Stimulated activated naive B cell treated with anti-CD40 and anti-IgM and Interleukin-4, amounts not matched to agents 10 μg/mL and 1 μg/mL and 100 μg/mL, for 72 hours (primary cell): ENCODE results near the gene C17orf114.

Source experiments
- ATAC-seq, 2 donors: fragments of 150-1000 bp; cut with Tn5 transposase; replicated peaks; 2 replicates each; pipeline ENCODE4 v1.10.0; 2021; ENCODE audit warnings: moderate library complexity in 1 of 2
- DNase-seq: peaks from one replicate; pipeline ENCODE4 v3.0.0; 2021
- H3K27ac Mint-ChIP-seq: one replicate; pipeline ENCODE4 v1.8.0; 2022; ENCODE audit warnings: mild to moderate bottlenecking, mixed read lengths
- H3K27me3 Mint-ChIP-seq, 2 donors: one replicate each; pipeline ENCODE4 v1.8.0; 2022; ENCODE audit warnings: mixed read lengths in 2 of 2
- H3K36me3 Mint-ChIP-seq, 2 donors: one replicate each; pipeline ENCODE4 v1.8.0; 2022; ENCODE audit warnings: mixed read lengths in 2 of 2, mild to moderate bottlenecking in 1 of 2
- H3K4me1 Mint-ChIP-seq, 2 donors: one replicate each; pipeline ENCODE4 v1.8.0; 2022; ENCODE audit warnings: mixed read lengths in 2 of 2, mild to moderate bottlenecking in 1 of 2
- H3K4me3 Mint-ChIP-seq, 2 donors: one replicate each; pipeline ENCODE4 v1.8.0; 2022; ENCODE audit warnings: mild to moderate bottlenecking in 2 of 2, mixed read lengths in 2 of 2, moderate library complexity in 1 of 2
- H3K9me3 Mint-ChIP-seq, 2 donors: one replicate each; pipeline ENCODE4 v1.8.0; 2022; ENCODE audit warnings: mixed read lengths in 2 of 2, mild to moderate bottlenecking in 1 of 2

Gene C17orf114

GRCh38 chr17:4786516-4786915 lies 15.6 kb downstream of the C17orf114 start:
- DNase-seq (no peak), ATAC-seq (no peak)
- Mint-ChIP-seq H3K4me1 (peaks cover 21 to 46% of the 10 kb centered on the region in 2 donors), H3K9me3 (peaks cover 0 to 2% of the 10 kb centered on the region in 2 donors), H3K27me3 (peaks cover 48 to 70% of the 10 kb centered on the region in 2 donors), H3K4me3 (peak overlapping the region in 1 of 2 donors; percentile 44), H3K36me3 (peaks cover 0 to 2% of the 10 kb centered on the region in 2 donors), H3K27ac (no peak overlapping the region)

- Mint-ChIP-seq H3K9me3 (peaks cover 0 to 2% of the 10 kb centered on the region in 2 donors), H3K27ac (peak within 1 kb of the TSS; percentile 77), H3K4me1 (peaks cover 21 to 44% of the 10 kb centered on the region in 2 donors), H3K4me3 (peak within 1 kb of the TSS; percentile 41 to 70), H3K27me3 (peaks cover 48 to 70% of the 10 kb centered on the region in 2 donors), H3K36me3 (peaks cover 0 to 2% of the 10 kb centered on the region in 2 donors)
- DNase-seq (no peak), ATAC-seq (no peak)
These were observed 16.0 kb downstream of the C17orf114 start, which contains the start of gene VMO1 for GRCh38 chr17:4786106-4786511. VMO1 (minus strand) TSS chr17:4786364; CDS start chr17:4786352, 12 bp downstream.

GRCh38 chr17:4785311-4786105 lies 16.6 kb downstream of the C17orf114 start:
- peaks cover 0 to 2% of the 10 kb centered on the region in 2 donors for H3K9me3 Mint-ChIP-seq
- H3K27me3 Mint-ChIP-seq: peaks cover 53 to 74% of the 10 kb centered on the region in 2 donors
- H3K36me3 Mint-ChIP-seq: peaks cover 0 to 2% of the 10 kb centered on the region in 2 donors
- peak overlapping the region; percentile 41 to 70 for H3K4me3 Mint-ChIP-seq
- H3K4me1 Mint-ChIP-seq: peaks cover 18 to 38% of the 10 kb centered on the region in 2 donors
- peak overlapping the region; percentile 77 for H3K27ac Mint-ChIP-seq
- DNase-seq (no peak), ATAC-seq (no peak)

GRCh38 chr17:4782652-4783051 lies 19.5 kb downstream of the C17orf114 start:
- peaks cover 0 to 2% of the 10 kb centered on the region in 2 donors for H3K9me3 Mint-ChIP-seq
- DNase-seq: no peak
- peak overlapping the region; percentile 56 for H3K27ac Mint-ChIP-seq
- H3K27me3 Mint-ChIP-seq: peaks cover 51 to 66% of the 10 kb centered on the region in 2 donors
- peak overlapping the region in 1 of 2 donors; percentile 41 for H3K4me3 Mint-ChIP-seq
- no peak for ATAC-seq
- peaks cover 0 to 2% of the 10 kb centered on the region in 2 donors for H3K36me3 Mint-ChIP-seq
- H3K4me1 Mint-ChIP-seq: peaks cover 16 to 25% of the 10 kb centered on the region in 2 donors

DNA sequence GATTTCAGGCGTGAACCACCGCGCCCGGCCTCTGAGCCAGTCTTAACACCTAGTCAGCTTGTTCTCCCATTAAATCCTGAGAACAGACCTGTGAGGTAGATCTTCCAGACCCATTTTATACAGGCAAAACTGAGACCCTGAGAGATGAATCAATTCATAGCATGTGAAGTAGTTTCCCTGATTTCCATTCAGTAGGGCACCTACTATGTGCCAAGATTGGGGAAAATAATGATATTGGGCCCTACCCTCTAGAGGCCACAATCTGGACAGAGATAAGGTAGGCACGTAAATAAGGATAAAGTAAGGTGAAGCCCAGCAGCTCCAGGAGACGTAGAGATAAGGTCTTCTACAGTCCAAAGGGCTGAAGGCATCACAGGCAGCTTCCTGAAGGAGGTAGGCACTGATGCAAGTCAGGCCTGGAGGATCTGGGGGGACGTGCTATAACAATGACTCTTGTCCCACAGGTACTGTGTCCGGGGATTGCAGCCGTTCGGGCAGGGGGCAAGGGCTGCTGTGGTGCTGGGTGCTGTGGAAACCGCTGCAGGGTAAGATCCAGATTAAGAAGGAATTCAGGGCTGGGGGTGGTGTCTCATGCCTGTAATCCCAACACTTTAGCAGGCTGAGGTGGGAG lies 21.7 kb downstream of the C17orf114 start:
- DNase-seq (no peak), ATAC-seq (no peak)
- Mint-ChIP-seq H3K4me1 (peaks cover 4 to 6% of the 10 kb centered on the region in 2 donors), H3K36me3 (peaks cover 0 to 2% of the 10 kb centered on the region in 2 donors), H3K27me3 (peaks cover 34 to 44% of the 10 kb centered on the region in 2 donors), H3K9me3 (peaks cover 0 to 2% of the 10 kb centered on the region in 2 donors), H3K27ac (no peak overlapping the region), H3K4me3 (no peak overlapping the region)

DNA sequence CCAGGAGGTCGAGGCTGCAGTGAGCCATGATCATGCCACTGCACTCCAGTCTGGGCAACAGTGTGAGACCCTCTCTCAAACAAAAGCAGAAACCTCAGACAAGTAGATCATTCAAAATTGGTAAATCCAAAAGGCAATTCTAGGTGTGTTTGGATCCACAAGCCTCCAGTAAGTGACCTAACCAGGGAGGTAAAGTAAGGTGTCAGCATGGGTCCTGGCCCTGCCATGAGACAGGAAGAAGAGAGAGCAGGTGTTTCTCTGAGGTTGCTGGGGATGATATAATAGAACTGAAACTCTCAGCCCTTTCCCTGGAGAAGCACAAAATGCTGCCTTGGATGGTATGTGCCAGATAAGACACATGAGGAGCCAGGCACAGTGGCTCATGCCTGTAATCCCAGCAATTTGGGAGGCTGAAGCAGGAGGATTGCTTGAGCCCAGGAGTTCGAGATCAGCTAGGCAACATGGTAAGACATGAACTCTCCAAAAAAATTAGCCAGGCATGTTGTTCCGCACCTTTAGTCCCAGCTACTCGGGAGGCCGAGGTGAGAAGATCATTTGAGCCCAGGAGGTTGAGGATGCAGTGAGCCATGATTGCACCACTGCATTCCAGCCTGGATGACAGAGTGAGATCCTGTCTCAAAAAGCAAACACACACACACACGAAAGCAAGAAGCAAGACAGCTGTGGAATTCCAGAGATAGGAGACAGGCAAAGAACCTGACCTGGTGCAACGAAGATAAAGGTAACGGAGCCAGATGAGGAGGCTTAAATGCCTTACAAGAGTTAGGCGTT lies 24.0 kb downstream of the C17orf114 start:
- ATAC-seq (no peak), DNase-seq (no peak)
- Mint-ChIP-seq H3K4me3 (no peak overlapping the region), H3K4me1 (peaks cover 5% of the 10 kb centered on the region in 2 donors), H3K9me3 (peaks cover 0 to 2% of the 10 kb centered on the region in 2 donors), H3K27ac (no peak overlapping the region), H3K36me3 (peaks cover 0 to 2% of the 10 kb centered on the region in 2 donors), H3K27me3 (peaks cover 26 to 33% of the 10 kb centered on the region in 2 donors)

GRCh38 chr17:4772235-4772613 lies 29.9 kb downstream of the C17orf114 start:
- no peak overlapping the region for H3K27ac Mint-ChIP-seq
- peaks cover 12 to 31% of the 10 kb centered on the region in 2 donors for H3K27me3 Mint-ChIP-seq
- ATAC-seq: no peak
- no peaks in the 10 kb centered on the region for H3K9me3 Mint-ChIP-seq
- H3K4me1 Mint-ChIP-seq: peaks cover 1 to 5% of the 10 kb centered on the region in 2 donors
- H3K4me3 Mint-ChIP-seq: no peak overlapping the region
- DNase-seq: no peak
- H3K36me3 Mint-ChIP-seq: no peaks in the 10 kb centered on the region

DNA sequence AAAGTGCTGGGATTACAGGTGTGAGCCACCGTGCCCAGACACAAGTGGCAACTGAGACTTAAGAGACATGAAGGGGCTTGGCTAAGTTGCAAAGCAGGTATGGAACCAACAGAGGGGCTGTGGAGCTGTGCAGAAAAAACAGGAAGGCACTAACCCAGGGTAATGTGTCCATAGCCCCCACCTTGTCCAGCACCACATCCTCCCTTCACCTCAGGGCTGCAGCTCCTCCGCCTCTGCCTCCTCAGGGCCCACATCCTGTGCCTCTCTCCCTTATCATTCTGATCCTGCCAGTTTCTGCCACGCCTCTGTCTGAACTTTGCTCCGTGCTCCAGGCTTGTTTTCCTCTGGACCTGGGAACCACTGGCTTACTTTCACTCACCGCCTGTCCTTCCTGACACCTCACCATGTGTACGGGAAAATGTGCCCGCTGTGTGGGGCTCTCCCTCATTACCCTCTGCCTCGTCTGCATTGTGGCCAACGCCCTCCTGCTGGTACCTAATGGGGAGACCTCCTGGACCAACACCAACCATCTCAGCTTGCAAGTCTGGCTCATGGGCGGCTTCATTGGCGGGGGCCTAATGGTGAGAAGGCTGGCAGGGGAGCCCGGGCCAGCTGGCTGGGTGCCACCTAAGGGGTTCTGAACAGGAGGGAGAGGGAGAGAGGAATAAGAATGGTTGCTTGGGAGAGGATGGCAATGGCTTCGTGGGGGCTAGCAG lies 30.5 kb downstream of the C17orf114 start, which contains the start of gene TM4SF5:
Gene TM4SF5, plus strand, starts transcription at position 368 of the 716 bp plus-strand sequence. Its CDS starts 37 bp downstream, at position 405.
- H3K36me3 Mint-ChIP-seq: no peaks in the 10 kb centered on the region
- no peaks in the 10 kb centered on the region for H3K9me3 Mint-ChIP-seq
- H3K27me3 Mint-ChIP-seq: peaks cover 12 to 31% of the 10 kb centered on the region in 2 donors
- H3K27ac Mint-ChIP-seq: no peak within 1 kb of the TSS
- H3K4me3 Mint-ChIP-seq: no peak within 1 kb of the TSS
- peaks cover 1 to 5% of the 10 kb centered on the region in 2 donors for H3K4me1 Mint-ChIP-seq
- ATAC-seq: no peak
- DNase-seq: no peak

GRCh38 chr17:4769628-4770027 lies 32.5 kb downstream of the C17orf114 start:
- DNase-seq (no peak), ATAC-seq (peak in 1 of 2 donors; percentile 36)
- no peak overlapping the region for H3K27ac Mint-ChIP-seq
- peaks cover 12 to 31% of the 10 kb centered on the region in 2 donors for H3K27me3 Mint-ChIP-seq
- peaks cover under 1% of the 10 kb centered on the region in 2 donors for H3K4me1 Mint-ChIP-seq
- no peaks in the 10 kb centered on the region for H3K9me3 Mint-ChIP-seq
- H3K36me3 Mint-ChIP-seq: no peaks in the 10 kb centered on the region
- no peak overlapping the region for H3K4me3 Mint-ChIP-seq

GRCh38 chr17:4768298-4768697 lies 33.8 kb downstream of the C17orf114 start:
- H3K27ac Mint-ChIP-seq: no peak overlapping the region
- no peak overlapping the region for H3K4me3 Mint-ChIP-seq
- no peaks in the 10 kb centered on the region for H3K36me3 Mint-ChIP-seq
- peaks cover 12 to 25% of the 10 kb centered on the region in 2 donors for H3K27me3 Mint-ChIP-seq
- peaks cover 0 to 5% of the 10 kb centered on the region in 2 donors for H3K4me1 Mint-ChIP-seq
- ATAC-seq (no peak), DNase-seq (no peak)
- H3K9me3 Mint-ChIP-seq: no peaks in the 10 kb centered on the region

DNA sequence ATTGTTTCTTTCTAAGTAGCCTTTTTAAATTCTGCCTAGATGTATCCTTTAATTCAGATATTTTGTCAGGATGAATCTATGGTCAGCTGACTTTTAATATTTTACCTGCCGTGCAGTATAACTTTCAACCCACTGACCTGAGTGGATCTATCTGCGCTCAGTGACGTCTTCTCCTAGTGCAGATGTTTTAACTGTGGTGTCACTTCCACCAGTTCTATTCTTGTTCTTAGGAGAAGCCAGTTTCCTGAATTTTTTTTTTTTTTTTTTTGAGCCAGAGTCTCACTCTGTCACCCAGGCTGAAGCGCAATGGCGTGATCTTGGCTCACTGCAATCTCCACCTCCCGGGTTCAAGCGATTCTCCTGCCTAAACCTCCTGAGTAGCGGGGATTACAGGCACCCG lies 35.4 kb downstream of the C17orf114 start:
- H3K36me3 Mint-ChIP-seq: no peaks in the 10 kb centered on the region
- H3K4me3 Mint-ChIP-seq: no peak overlapping the region
- no peak for DNase-seq
- H3K27me3 Mint-ChIP-seq: peaks cover 12 to 16% of the 10 kb centered on the region in 2 donors
- ATAC-seq: no peak
- no peaks in the 10 kb centered on the region for H3K9me3 Mint-ChIP-seq
- H3K4me1 Mint-ChIP-seq: peaks cover 0 to 5% of the 10 kb centered on the region in 2 donors
- no peak overlapping the region for H3K27ac Mint-ChIP-seq

DNA sequence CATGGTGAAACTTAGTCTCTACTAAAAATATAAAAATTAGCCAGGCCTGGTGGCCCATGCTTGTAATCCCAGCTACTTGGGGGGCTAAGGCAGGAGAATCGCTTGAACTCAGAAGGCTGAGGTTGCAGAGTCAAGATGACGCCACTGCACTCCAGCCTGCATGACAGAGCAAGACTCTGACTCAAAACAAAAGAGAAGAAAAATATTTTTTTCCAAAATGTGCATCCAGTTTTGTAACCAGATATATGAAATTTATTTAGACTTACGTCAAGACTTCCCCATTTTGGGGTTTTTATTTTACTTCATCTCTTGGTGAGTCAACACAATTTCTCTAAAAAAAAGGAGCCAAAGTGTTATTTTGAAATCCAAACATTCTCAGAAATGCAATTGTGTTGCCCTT lies 35.9 kb downstream of the C17orf114 start:
- Mint-ChIP-seq H3K4me3 (no peak overlapping the region), H3K27me3 (peaks cover 12 to 15% of the 10 kb centered on the region in 2 donors), H3K36me3 (no peaks in the 10 kb centered on the region), H3K9me3 (no peaks in the 10 kb centered on the region), H3K4me1 (peaks cover 0 to 5% of the 10 kb centered on the region in 2 donors), H3K27ac (no peak overlapping the region)
- ATAC-seq (peak; percentile 19 to 47), DNase-seq (no peak)

DNA sequence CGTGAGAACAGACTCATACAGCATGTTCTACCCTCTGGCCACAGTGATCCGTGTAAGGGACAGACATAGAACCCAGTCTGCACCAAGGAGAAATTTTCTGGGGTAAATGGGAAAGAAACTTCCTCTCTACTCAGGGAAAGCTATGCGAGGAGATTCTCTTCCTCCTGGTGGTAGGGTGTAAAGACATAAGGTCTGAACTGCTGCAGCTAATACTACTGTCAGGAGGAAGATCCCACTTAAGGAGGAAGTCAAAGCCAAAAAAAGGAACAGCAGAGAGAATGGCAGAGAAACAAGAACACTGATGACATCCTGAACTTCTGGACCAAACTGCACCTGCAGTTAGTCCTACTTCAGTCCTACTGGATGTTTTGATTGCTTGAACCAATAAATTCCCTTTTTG lies 37.5 kb downstream of the C17orf114 start:
- H3K4me1 Mint-ChIP-seq: peaks cover 7 to 10% of the 10 kb centered on the region in 2 donors
- H3K36me3 Mint-ChIP-seq: no peaks in the 10 kb centered on the region
- H3K9me3 Mint-ChIP-seq: no peaks in the 10 kb centered on the region
- no peak overlapping the region for H3K4me3 Mint-ChIP-seq
- no peak for ATAC-seq
- DNase-seq: no peak
- H3K27me3 Mint-ChIP-seq: peaks cover 10 to 14% of the 10 kb centered on the region in 2 donors
- no peak overlapping the region for H3K27ac Mint-ChIP-seq
